GM23338 (cell line): Measurements from ENCODE around the gene AS3MT. TPM values are rescaled to one million over a fixed set of nuclear protein-coding genes. Genes with fewer than 3 reads are reported as not detected.

Experiments
- ATAC-seq: fragments of 200-7000 bp; cut with Tn5 transposase; 3 replicates; pipeline ENCODE4 v1.9.1; 2020
- DNase-seq: peaks from one replicate; pipeline ENCODE4 v3.0.0-alpha.2; 2015; ENCODE audit warnings: low spot score
- H2AFZ ChIP-seq: fragments of 200-600 bp; sonication (generic); 2 replicates; pipeline ENCODE4 v1.8.0; 2016; ENCODE audit warnings: antibody characterized with exemption, mild to moderate bottlenecking, moderate library complexity
- H3F3A ChIP-seq: fragments of 200-600 bp; sonication (generic); replicated peaks from 2 replicates; pipeline ENCODE4 v1.8.0; 2017; ENCODE audit warnings: antibody characterized with exemption, mixed run types, low read depth
- H3K27ac ChIP-seq: fragments of 200-600 bp; sonication (generic); 2 replicates; pipeline ENCODE4 v1.6.1; 2016; ENCODE audit warnings: low read depth
- H3K27me3 ChIP-seq: fragments of 200-600 bp; sonication (generic); 2 replicates; pipeline ENCODE4 v1.8.0; 2016; ENCODE audit warnings: mild to moderate bottlenecking, mixed run types, moderate library complexity; ENCODE audit not compliant: insufficient read depth
- H3K36me3 ChIP-seq: fragments of 200-600 bp; sonication (generic); 2 replicates; pipeline ENCODE4 v1.8.0; 2016; ENCODE audit warnings: mild to moderate bottlenecking; ENCODE audit not compliant: insufficient read depth
- H3K4me1 ChIP-seq: fragments of 200-600 bp; sonication (generic); 2 replicates; pipeline ENCODE4 v1.8.0; 2016; ENCODE audit warnings: mild to moderate bottlenecking, moderate library complexity; ENCODE audit not compliant: insufficient read depth
- H3K4me2 ChIP-seq: fragments of 200-600 bp; sonication (generic); 2 replicates; pipeline ENCODE4 v1.7.1; 2017; ENCODE audit warnings: mixed run types
- H3K4me3 ChIP-seq: fragments of 200-600 bp; sonication (generic); 2 replicates; pipeline ENCODE4 v1.6.1; 2016; ENCODE audit warnings: mixed run types
- H3K79me2 ChIP-seq: fragments of 200-600 bp; sonication (generic); replicated peaks from 2 replicates; pipeline ENCODE4 v1.8.0; 2017; ENCODE audit warnings: mild to moderate bottlenecking; ENCODE audit not compliant: insufficient read depth
- H3K9me2 ChIP-seq: fragments of 200-600 bp; sonication (generic); 2 replicates; pipeline ENCODE4 v1.8.0; 2017; ENCODE audit not compliant: insufficient read depth
- H4K20me1 ChIP-seq: fragments of 200-600 bp; sonication (generic); replicated peaks from 2 replicates; pipeline ENCODE4 v1.8.0; 2017; ENCODE audit warnings: mild to moderate bottlenecking; ENCODE audit not compliant: insufficient read depth
- H3K27ac Mint-ChIP-seq: 2 replicates; pipeline ENCODE4 v1.8.0; 2020; ENCODE audit warnings: inconsistent platforms, mild to moderate bottlenecking, moderate library complexity, mixed read lengths
- H3K27me3 Mint-ChIP-seq: 3 replicates; pipeline ENCODE4 v1.8.0; 2022; ENCODE audit warnings: low read depth, mild to moderate bottlenecking, moderate library complexity, mixed read lengths, inconsistent platforms; ENCODE audit not compliant: insufficient read depth, poor library complexity
- H3K36me3 Mint-ChIP-seq: 3 replicates; pipeline ENCODE4 v1.8.0; 2021; ENCODE audit warnings: low read depth, mild to moderate bottlenecking, inconsistent platforms, moderate library complexity, mixed read lengths
- H3K4me1 Mint-ChIP-seq: 3 replicates; pipeline ENCODE4 v1.8.0; 2020; ENCODE audit warnings: mild to moderate bottlenecking, inconsistent platforms, mixed read lengths
- H3K4me3 Mint-ChIP-seq: 3 replicates; pipeline ENCODE4 v1.8.0; 2021; ENCODE audit warnings: moderate library complexity, mild to moderate bottlenecking, inconsistent platforms, mixed read lengths
- H3K9me3 Mint-ChIP-seq: 3 replicates; pipeline ENCODE4 v1.8.0; 2020; ENCODE audit warnings: moderate library complexity, mild to moderate bottlenecking, inconsistent platforms, mixed read lengths
- CREB1 ChIP-seq: fragments of 250-450 bp; sonication (Bioruptor Pico); IDR thresholded peaks from 2 replicates; pipeline ENCODE4 v1.5.0; 2020; ENCODE audit warnings: low read depth, mild to moderate bottlenecking, moderate library complexity
- EZH2 ChIP-seq: fragments of 200-600 bp; sonication (generic); IDR thresholded peaks from one replicate; pipeline ENCODE4 v1.8.0; 2017; ENCODE audit warnings: antibody characterized with exemption, mild to moderate bottlenecking, low read depth; ENCODE audit not compliant: unreplicated experiment
- EZH2phosphoT487 ChIP-seq: fragments of 200-600 bp; sonication (generic); IDR thresholded peaks from one replicate; pipeline ENCODE4 v1.8.1; 2018; ENCODE audit warnings: antibody characterized with exemption; ENCODE audit not compliant: unreplicated experiment
- JUNB ChIP-seq: IDR thresholded peaks from one replicate; pipeline ENCODE4 v1.6.1; 2016; ENCODE audit warnings: antibody characterized with exemption; ENCODE audit not compliant: unreplicated experiment
- NANOG ChIP-seq: IDR thresholded peaks from 2 replicates; pipeline ENCODE4 v1.6.1; 2016; ENCODE audit warnings: antibody characterized with exemption, borderline replicate concordance
- POLR2AphosphoS5 ChIP-seq: IDR thresholded peaks from 2 replicates; pipeline ENCODE4 v1.6.1; 2016; ENCODE audit warnings: antibody characterized with exemption, low read depth
- STAT1 ChIP-seq: IDR thresholded peaks from one replicate; pipeline ENCODE4 v1.6.1; 2016; ENCODE audit warnings: antibody characterized with exemption; ENCODE audit not compliant: unreplicated experiment
- ZNF114 ChIP-seq: fragments of 250-450 bp; sonication (Bioruptor Pico); IDR thresholded peaks from 2 replicates; pipeline ENCODE4 v1.5.0; 2020; ENCODE audit warnings: mild to moderate bottlenecking, moderate library complexity
- ZNF331 ChIP-seq: fragments of 250-450 bp; sonication (Bioruptor Pico); IDR thresholded peaks from 2 replicates; pipeline ENCODE4 v1.5.0; 2020; ENCODE audit warnings: low read depth, mild to moderate bottlenecking, moderate library complexity
- polyA plus RNA-seq: library from polyadenylated mRNA; unstranded; fragments of >200 nt; fragmentation: Nextera tagmentation; extraction: Ambion mirVana; gene quantifications from 2 replicates; pipeline ENCODE4 v1.2.1, GENCODE V29; 2016
- total RNA-seq: library from RNA; depleted of rRNA; stranded (reverse); fragments of >200 nt; shearing (Covaris generic); gene quantifications from 2 replicates; pipeline ENCODE4 v1.2.3, GENCODE V29; 2014
- TF ChIP-seq, protein P1 (sequence below): IDR thresholded peaks from 2 replicates; pipeline ENCODE4 v1.6.1; 2016; ENCODE audit warnings: antibody characterized with exemption
- TF ChIP-seq, protein P2 (sequence below): fragments of 250-450 bp; sonication (Bioruptor Pico); IDR thresholded peaks from 2 replicates; pipeline ENCODE4 v1.5.0; 2020; ENCODE audit warnings: mild to moderate bottlenecking, moderate library complexity
- TF ChIP-seq, protein P3 (sequence below), 2 experiments: fragments of 200-600 bp in 1 of 2; sonication (generic) in 1 of 2; conservative IDR thresholded peaks; 2 replicates each; pipeline versions ENCODE4 v1.5.1 to v1.6.1; 2016 to 2017; ENCODE audit warnings: antibody characterized with exemption in 2 of 2, low read depth in 2 of 2, mild to moderate bottlenecking in 2 of 2, moderate library complexity in 1 of 2
- TF ChIP-seq, protein P4 (sequence below): IDR thresholded peaks from one replicate; pipeline ENCODE4 v1.6.1; 2018; ENCODE audit warnings: antibody characterized with exemption; ENCODE audit not compliant: unreplicated experiment

Gene AS3MT
- total and polyA plus RNA-seq, 2 experiments from 2014 or later, result 6.3 to 8.8 TPM

DNA sequence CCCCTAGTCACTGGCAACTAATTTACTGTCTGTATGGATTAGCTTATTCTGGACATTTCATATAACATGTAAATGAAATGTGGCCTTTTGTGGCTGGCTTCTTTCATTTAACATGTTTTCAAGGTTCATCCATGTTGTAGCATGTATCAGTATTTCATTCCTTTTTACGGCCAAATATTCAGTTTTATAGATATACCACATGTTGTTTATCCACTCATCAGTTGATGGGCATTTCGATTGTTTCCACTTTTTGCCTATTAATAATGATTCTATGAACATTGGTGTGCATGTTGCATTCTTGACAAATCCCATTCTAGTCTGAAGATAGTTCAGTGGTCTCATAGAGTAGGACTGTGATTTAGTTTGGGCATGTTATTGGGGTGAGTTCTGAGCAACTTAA is 61.5 kb downstream of the AS3MT start:
- Histone ChIP-seq H3K4me1 (no peaks in the 10 kb centered on the region), H2AFZ (no peak overlapping the region), H3K4me2 (no peak overlapping the region), H3K27ac (no peak overlapping the region), H4K20me1 (no peaks in the 10 kb centered on the region), H3K4me3 (no peak overlapping the region), H3K9me2 (no peaks in the 10 kb centered on the region), H3K27me3 (no peaks in the 10 kb centered on the region), H3F3A (no peaks in the 10 kb centered on the region), H3K79me2 (peaks cover 26% of the 10 kb centered on the region; the same call in 1 of the 2 replicates), H3K36me3 (no peaks in the 10 kb centered on the region)
- H3K27ac Mint-ChIP-seq, result no peak overlapping the region
- no peak for DNase-seq
- no peak overlapping the region for H3K4me3 Mint-ChIP-seq
- H3K4me1 Mint-ChIP-seq, result no peaks in the 10 kb centered on the region
- H3K36me3 Mint-ChIP-seq, result peaks cover 21% of the 10 kb centered on the region
- ATAC-seq, result no peak
- peaks cover 2% of the 10 kb centered on the region for H3K27me3 Mint-ChIP-seq
- H3K9me3 Mint-ChIP-seq, result no peaks in the 10 kb centered on the region
- TF ChIP-seq, protein P1, sequence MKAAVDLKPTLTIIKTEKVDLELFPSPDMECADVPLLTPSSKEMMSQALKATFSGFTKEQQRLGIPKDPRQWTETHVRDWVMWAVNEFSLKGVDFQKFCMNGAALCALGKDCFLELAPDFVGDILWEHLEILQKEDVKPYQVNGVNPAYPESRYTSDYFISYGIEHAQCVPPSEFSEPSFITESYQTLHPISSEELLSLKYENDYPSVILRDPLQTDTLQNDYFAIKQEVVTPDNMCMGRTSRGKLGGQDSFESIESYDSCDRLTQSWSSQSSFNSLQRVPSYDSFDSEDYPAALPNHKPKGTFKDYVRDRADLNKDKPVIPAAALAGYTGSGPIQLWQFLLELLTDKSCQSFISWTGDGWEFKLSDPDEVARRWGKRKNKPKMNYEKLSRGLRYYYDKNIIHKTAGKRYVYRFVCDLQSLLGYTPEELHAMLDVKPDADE, result no peak
- TF ChIP-seq EZH2, result no peak
- TF ChIP-seq POLR2AphosphoS5, result no peak
- TF ChIP-seq, protein P2, sequence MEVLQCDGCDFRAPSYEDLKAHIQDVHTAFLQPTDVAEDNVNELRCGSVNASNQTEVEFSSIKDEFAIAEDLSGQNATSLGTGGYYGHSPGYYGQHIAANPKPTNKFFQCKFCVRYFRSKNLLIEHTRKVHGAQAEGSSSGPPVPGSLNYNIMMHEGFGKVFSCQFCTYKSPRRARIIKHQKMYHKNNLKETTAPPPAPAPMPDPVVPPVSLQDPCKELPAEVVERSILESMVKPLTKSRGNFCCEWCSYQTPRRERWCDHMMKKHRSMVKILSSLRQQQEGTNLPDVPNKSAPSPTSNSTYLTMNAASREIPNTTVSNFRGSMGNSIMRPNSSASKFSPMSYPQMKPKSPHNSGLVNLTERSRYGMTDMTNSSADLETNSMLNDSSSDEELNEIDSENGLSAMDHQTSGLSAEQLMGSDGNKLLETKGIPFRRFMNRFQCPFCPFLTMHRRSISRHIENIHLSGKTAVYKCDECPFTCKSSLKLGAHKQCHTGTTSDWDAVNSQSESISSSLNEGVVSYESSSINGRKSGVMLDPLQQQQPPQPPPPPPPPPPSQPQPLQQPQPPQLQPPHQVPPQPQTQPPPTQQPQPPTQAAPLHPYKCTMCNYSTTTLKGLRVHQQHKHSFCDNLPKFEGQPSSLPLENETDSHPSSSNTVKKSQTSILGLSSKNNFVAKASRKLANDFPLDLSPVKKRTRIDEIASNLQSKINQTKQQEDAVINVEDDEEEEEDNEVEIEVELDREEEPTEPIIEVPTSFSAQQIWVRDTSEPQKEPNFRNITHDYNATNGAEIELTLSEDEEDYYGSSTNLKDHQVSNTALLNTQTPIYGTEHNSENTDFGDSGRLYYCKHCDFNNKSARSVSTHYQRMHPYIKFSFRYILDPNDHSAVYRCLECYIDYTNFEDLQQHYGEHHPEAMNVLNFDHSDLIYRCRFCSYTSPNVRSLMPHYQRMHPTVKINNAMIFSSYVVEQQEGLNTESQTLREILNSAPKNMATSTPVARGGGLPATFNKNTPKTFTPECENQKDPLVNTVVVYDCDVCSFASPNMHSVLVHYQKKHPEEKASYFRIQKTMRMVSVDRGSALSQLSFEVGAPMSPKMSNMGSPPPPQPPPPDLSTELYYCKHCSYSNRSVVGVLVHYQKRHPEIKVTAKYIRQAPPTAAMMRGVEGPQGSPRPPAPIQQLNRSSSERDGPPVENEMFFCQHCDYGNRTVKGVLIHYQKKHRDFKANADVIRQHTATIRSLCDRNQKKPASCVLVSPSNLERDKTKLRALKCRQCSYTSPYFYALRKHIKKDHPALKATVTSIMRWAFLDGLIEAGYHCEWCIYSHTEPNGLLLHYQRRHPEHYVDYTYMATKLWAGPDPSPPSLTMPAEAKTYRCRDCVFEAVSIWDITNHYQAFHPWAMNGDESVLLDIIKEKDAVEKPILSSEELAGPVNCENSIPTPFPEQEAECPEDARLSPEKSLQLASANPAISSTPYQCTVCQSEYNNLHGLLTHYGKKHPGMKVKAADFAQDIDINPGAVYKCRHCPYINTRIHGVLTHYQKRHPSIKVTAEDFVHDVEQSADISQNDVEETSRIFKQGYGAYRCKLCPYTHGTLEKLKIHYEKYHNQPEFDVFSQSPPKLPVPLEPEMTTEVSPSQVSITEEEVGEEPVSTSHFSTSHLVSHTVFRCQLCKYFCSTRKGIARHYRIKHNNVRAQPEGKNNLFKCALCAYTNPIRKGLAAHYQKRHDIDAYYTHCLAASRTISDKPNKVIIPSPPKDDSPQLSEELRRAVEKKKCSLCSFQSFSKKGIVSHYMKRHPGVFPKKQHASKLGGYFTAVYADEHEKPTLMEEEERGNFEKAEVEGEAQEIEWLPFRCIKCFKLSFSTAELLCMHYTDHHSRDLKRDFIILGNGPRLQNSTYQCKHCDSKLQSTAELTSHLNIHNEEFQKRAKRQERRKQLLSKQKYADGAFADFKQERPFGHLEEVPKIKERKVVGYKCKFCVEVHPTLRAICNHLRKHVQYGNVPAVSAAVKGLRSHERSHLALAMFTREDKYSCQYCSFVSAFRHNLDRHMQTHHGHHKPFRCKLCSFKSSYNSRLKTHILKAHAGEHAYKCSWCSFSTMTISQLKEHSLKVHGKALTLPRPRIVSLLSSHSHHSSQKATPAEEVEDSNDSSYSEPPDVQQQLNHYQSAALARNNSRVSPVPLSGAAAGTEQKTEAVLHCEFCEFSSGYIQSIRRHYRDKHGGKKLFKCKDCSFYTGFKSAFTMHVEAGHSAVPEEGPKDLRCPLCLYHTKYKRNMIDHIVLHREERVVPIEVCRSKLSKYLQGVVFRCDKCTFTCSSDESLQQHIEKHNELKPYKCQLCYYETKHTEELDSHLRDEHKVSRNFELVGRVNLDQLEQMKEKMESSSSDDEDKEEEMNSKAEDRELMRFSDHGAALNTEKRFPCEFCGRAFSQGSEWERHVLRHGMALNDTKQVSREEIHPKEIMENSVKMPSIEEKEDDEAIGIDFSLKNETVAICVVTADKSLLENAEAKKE (CRISPR knock-in tag), result no peak
- no peak for TF ChIP-seq ZNF331
- TF ChIP-seq, protein P3, sequence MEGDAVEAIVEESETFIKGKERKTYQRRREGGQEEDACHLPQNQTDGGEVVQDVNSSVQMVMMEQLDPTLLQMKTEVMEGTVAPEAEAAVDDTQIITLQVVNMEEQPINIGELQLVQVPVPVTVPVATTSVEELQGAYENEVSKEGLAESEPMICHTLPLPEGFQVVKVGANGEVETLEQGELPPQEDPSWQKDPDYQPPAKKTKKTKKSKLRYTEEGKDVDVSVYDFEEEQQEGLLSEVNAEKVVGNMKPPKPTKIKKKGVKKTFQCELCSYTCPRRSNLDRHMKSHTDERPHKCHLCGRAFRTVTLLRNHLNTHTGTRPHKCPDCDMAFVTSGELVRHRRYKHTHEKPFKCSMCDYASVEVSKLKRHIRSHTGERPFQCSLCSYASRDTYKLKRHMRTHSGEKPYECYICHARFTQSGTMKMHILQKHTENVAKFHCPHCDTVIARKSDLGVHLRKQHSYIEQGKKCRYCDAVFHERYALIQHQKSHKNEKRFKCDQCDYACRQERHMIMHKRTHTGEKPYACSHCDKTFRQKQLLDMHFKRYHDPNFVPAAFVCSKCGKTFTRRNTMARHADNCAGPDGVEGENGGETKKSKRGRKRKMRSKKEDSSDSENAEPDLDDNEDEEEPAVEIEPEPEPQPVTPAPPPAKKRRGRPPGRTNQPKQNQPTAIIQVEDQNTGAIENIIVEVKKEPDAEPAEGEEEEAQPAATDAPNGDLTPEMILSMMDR (conservative IDR thresholded peaks at IDR 0.05; ENCODE audit: low read depth in 2 of 2), result no peak
- TF ChIP-seq ZNF114 (CRISPR knock-in tag), result no peak
- TF ChIP-seq NANOG, result no peak
- no peak for TF ChIP-seq CREB1 (CRISPR knock-in tag)
- TF ChIP-seq, protein P4, sequence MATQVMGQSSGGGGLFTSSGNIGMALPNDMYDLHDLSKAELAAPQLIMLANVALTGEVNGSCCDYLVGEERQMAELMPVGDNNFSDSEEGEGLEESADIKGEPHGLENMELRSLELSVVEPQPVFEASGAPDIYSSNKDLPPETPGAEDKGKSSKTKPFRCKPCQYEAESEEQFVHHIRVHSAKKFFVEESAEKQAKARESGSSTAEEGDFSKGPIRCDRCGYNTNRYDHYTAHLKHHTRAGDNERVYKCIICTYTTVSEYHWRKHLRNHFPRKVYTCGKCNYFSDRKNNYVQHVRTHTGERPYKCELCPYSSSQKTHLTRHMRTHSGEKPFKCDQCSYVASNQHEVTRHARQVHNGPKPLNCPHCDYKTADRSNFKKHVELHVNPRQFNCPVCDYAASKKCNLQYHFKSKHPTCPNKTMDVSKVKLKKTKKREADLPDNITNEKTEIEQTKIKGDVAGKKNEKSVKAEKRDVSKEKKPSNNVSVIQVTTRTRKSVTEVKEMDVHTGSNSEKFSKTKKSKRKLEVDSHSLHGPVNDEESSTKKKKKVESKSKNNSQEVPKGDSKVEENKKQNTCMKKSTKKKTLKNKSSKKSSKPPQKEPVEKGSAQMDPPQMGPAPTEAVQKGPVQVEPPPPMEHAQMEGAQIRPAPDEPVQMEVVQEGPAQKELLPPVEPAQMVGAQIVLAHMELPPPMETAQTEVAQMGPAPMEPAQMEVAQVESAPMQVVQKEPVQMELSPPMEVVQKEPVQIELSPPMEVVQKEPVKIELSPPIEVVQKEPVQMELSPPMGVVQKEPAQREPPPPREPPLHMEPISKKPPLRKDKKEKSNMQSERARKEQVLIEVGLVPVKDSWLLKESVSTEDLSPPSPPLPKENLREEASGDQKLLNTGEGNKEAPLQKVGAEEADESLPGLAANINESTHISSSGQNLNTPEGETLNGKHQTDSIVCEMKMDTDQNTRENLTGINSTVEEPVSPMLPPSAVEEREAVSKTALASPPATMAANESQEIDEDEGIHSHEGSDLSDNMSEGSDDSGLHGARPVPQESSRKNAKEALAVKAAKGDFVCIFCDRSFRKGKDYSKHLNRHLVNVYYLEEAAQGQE, result no peak
- TF ChIP-seq STAT1, result no peak
- no peak for TF ChIP-seq EZH2phosphoT487
- TF ChIP-seq JUNB, result no peak
